Thyroid gland (tissue), 4 donors: Measurements from ENCODE around the gene DOCK2.

Experiments used
- CTCF ChIP-seq, 6 experiments: fragments of 200-600 bp in 3 of 6; fragments of 450-650 bp in 3 of 6; sonication (generic) in 3 of 6; IDR thresholded peaks; one replicate each; pipeline ENCODE4 v1.5.1; 2016 to 2019; ENCODE audit warnings: antibody characterized with exemption in 6 of 6, mild to moderate bottlenecking in 2 of 6, inconsistent platforms in 1 of 6, moderate library complexity in 1 of 6
- POLR2A ChIP-seq, 2 donors: fragments of 450-650 bp; IDR thresholded peaks; one replicate each; pipeline ENCODE4 v1.6.1; 2017; ENCODE audit warnings: antibody characterized with exemption in 2 of 2, mild to moderate bottlenecking in 2 of 2, moderate library complexity in 1 of 2

- TF ChIP-seq POLR2A (IDR thresholded peaks at IDR 0.05) (no peak), CTCF (IDR thresholded peaks at IDR 0.05) (no peak)
These were observed 249.0 kb downstream of the DOCK2 start for GRCh38 chr5:169886033-169886432.
